ENCODE measurements around the gene BLVRA.

The BLVRA gene

GRCh38 chr7:43747328-43748105 is 11.0 kb upstream of the BLVRA start:
- H3K27ac ChIP-seq: no peak overlapping the region
- no peak for DNase-seq (ENCODE audit: low read depth, low spot score)

DNA sequence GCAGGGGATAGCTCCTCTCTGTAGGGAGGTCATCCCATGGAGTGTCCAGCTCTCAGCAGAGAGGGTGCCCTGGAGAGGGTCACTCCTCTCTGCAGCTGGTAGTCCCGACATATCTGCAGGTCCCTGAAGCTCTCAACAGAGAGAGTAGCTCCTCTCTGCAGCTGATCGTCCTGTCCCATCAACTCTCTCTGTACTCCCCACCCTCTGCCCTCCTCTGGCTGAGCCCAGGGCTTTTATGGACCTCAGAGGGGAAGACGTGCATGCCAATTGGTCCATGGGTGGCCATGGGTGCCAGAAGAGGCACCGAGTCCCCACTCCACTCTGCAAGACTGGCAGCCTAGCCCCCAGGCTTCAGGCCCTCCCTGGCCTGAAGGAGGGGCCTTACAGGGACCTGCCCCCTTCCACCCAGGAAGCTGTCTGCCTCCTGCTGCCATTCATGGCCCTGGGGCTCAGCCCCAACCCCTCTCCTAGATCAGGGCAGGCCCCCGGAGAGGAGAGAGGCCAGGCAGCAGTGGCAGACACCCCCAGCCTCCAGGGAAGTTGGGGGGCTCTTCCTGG is 9.0 kb upstream of the BLVRA start:
- H3K27ac ChIP-seq: no peak overlapping the region
- no peak for DNase-seq (ENCODE audit: low read depth, low spot score)

- no peak for DNase-seq (ENCODE audit: low read depth, low spot score)
- no peak overlapping the region for H3K27ac ChIP-seq
Observed at GRCh38 chr7:43750016-43750887, 8.2 kb upstream of the BLVRA start.

- DNase-seq (ENCODE audit: low read depth, low spot score): no peak
- no peak overlapping the region for H3K27ac ChIP-seq
Observed at GRCh38 chr7:43752411-43752810, 6.1 kb upstream of the BLVRA start.

DNA sequence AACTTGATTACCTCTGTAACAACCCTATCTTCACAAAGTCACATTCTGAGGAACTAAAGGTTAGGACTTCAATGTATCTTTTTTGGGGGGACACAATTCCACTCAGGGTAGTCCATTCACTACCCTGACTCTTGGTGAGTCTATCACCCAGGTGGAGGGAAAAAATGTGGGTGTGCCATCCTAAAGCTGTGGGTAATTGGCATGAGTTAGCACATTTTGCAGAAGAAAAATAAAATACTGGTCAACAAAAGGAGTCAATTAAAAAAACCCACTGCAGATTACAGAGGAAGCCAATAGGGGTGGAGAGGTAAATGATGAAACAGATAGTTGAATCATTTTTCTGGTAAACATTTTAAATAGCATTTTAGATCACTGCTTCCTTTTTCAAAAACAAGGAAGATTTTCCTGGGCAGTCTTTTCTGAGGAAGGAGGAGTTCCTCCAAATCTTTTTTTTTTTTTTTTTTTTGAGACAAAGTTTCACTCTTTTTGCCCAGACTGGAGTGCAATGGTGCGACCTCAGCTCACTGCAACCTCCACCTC is 5.1 kb upstream of the BLVRA start:
- DNase-seq (ENCODE audit: low read depth, low spot score): no peak
- H3K27ac ChIP-seq: no peak overlapping the region

- DNase-seq (ENCODE audit: low read depth, low spot score): no peak
- no peak overlapping the region for H3K27ac ChIP-seq
Observed at GRCh38 chr7:43753843-43754242, 4.6 kb upstream of the BLVRA start.

GRCh38 chr7:43754596-43754995 is 3.9 kb upstream of the BLVRA start:
- no peak for DNase-seq (ENCODE audit: low read depth, low spot score)

GRCh38 chr7:43756368-43757072 is 2.0 kb upstream of the BLVRA start:
- H3K27ac ChIP-seq: no peak overlapping the region
- no peak for DNase-seq (ENCODE audit: low read depth, low spot score)

More at GRCh38 chr7:43754596-43754995, 3.9 kb upstream of the BLVRA start:
- H3K27ac ChIP-seq: no peak overlapping the region

DNA sequence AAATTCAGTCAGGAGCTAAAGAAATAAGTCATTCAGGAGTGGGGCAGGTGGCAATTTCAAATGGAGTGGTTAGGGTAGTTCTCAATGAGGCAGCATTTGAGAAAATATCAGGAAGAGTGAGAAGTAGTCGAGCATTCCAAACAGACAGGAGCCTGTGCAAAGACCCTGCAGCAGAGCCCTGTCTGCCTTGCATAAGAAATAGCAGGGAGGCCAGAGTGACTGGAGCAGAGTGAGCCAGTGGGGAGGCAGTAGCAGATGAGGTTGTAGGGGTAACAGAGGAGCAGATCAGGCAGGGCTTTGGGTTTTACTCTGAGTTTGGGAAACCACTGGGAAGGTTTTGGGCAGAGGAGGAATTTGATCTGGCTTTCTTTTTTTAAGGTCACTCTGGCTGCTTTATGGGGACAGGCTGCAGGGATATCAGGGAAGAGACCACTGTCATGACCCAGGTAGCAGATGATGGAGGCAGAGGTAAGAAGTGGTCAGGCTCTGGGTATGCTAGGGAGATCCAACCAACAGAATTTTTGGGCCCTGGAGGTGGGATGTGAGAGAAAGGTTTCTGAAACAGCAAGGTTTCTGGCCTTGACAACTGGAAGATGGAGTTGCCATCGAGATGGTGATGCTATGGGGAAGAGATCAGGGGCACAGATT is 1.3 kb upstream of the BLVRA start:
- no peak overlapping the region for H3K27ac ChIP-seq
- no peak for DNase-seq (ENCODE audit: low read depth, low spot score)

DNA sequence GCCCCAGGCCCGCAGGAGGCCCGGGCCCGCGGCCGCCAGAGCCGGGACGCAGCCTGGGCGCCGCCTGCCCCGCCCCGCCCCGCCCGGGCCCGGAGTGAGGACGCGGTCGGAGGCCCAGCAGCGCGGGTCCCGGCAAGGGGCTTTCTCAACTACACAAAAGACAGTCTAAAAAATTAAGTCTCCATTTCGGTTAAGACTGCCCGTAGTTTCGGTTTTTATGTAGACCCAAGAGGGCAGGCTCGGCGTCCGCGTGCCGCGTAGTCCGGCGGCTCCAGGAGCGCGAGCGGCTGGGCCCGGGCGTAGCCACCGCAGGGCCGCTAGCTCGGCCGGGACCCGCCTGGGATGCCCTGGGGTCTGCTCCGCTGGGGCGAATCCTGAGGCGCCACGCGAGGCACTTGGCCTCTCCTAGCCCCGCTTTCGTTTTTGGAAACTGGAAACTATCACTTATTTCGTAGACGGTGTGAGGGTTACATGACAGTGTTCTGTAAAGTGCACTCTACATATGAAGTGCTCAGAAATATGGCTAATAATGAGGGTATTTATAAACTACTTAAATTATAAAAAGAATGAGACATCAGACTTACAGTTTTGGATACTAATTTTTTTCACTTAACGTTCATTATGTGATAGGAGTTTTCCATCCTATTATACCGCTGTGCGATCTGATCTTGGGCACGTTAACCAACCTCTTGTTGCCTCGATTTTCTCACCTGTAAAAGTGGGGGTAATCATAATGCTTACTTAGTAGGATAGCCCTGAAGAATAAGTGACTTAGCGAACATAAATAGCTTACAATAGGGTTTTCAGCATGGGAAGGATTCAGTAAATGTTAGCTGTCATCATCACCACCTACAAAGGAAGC is 573 bp downstream of the BLVRA start:
- no peak for DNase-seq (ENCODE audit: low read depth, low spot score)

GRCh38 chr7:43760861-43761260 is 2.4 kb downstream of the BLVRA start:
- no peak overlapping the region for H3K27ac ChIP-seq
- no peak for DNase-seq (ENCODE audit: low read depth, low spot score)

More for the DNA sequence above, 573 bp downstream of the BLVRA start:
- peak overlapping the region; percentile 3 for H3K27ac ChIP-seq

DNA sequence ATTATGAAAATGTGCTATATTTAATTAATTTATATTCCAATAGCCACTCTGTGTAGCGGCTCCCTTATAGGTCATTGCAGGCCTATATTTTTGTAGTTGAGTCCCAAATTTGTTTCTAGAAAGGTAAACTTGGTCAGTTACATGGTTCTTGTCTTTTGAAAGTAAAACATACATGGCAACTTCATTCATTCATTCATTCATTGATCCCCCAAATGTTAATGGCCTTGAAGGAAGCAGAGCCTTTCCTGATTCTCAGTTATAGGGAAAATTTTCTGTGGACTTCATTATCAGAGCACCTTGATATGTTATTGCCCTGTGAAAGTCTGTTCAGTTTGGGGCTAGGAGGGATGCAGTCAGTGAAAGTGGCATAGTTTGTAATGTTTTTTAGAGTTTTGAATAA is 2.9 kb downstream of the BLVRA start:
- peak overlapping the region; percentile 15 for H3K27ac ChIP-seq
- no peak for DNase-seq (ENCODE audit: low read depth, low spot score)

DNA sequence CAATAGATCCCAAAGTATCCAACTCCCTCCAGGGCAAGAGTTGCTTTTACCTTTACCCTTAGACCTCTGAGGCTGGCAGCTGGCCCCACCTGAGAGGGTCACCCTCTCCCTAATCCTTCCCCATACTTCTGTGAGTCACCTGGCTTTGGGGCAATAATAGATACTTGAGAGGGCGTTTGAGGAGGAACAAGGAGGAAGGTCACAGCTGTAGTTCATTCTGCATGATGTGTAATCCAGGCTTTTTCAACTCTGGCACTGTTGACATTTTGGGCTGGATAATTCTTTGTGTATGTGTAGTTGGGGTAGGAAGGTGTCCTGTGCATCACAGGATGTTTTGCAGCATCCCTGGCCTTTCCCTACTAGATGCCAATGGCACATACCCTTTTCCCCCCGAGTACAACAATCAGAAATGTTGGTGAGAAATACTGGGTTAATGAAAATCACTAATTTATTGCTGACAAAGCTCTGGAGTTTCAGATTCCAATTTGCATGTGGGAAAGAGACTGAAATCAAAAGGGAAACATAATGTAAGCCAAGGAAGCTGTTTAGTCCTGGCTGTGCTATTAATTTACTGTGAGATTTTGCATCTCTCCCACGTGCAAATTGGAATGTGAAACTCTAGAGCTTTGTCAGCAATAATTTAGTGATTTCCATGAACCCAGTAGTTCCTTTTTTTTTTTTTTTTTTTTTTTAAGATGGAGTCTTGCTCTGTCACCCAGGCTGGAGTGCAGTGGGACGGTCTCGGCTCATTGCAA is 3.6 kb downstream of the BLVRA start:
- peak overlapping the region; percentile 15 for H3K27ac ChIP-seq

DNA sequence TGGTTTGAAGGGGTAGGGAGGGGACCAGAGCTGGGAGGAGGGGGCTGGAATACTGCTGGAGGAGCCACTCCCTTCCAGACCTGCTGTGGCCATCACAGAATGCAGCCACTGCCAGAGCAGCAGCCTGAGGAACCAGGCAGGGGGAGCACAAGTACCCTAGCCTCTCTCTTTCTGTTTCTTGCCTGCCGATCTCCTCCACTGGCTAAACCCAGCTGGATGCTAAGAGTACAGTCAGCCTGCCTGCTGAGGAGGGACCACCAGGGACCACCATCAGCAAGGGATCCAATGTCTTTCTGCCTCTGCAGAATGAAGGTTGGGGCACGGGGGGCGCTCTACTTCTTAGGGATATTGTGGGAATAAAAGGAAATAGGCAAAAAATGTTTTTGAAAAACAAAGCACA is 4.7 kb downstream of the BLVRA start:
- DNase-seq (ENCODE audit: low read depth, low spot score): no peak
- no peak overlapping the region for H3K27ac ChIP-seq

More for the DNA sequence above, 3.6 kb downstream of the BLVRA start:
- no peak for DNase-seq (ENCODE audit: low read depth, low spot score)

DNA sequence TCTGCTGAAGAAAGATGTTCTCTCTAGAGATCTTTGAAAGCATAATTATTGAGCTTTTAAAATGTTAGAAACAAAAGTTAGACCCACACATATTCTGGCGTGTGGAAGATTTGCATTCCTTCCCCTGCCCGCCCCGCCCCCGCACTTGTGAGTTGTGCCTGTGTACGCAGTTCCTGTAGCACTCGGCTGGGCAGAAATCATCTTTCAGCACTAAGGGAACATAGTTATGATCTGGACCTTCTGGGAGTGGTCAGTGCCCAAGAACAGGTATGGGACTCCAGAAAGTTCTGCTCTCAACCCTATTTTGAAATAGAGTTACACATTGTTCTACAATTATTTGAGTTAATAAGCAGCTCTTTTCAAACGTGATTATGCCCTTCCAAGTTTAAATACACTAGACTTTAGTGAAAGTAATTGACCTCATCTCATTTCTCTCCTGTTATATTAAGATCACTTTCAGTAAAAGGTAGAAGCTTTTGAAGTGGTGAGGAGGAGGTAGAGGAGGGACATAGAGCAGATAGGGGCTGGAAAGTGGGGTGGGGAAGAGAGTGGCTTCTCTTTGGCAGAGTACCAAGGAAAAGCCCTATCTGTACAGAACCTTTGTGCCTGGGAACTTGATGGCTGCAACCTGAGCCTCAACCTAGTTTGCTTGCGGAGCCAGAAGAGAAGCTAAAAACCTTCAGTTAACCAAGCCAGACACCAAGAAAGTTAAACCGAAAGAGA is 5.7 kb downstream of the BLVRA start:
- no peak for DNase-seq (ENCODE audit: low read depth, low spot score)
- peak overlapping the region; percentile 33 for H3K27ac ChIP-seq

GRCh38 chr7:43764807-43765491 is 6.5 kb downstream of the BLVRA start:
- DNase-seq (ENCODE audit: low read depth, low spot score): peak; percentile 79
- H3K27ac ChIP-seq: peak overlapping the region; percentile 33

GRCh38 chr7:43766564-43766963 is 8.1 kb downstream of the BLVRA start:
- DNase-seq (ENCODE audit: low read depth, low spot score): no peak
- H3K27ac ChIP-seq: no peak overlapping the region

Data from epithelial cell of prostate (primary cell).